Erythroblast (primary cell): ENCODE data around the gene SYNE3.

Experiments used
- DNase-seq, 2 experiments: peaks; one replicate each; lab custom pipeline; 2025; lab: John Stamatoyannopoulos, UW
- GATA1 ChIP-seq: IDR thresholded peaks from 2 replicates; pipeline ENCODE4 v1.6.1; 2011; ENCODE audit warnings: low read depth, mild to moderate bottlenecking, control low read depth, low read length, moderate library complexity
- POLR2A ChIP-seq: IDR thresholded peaks from 2 replicates; pipeline ENCODE4 v1.6.1; 2011; ENCODE audit warnings: mild to moderate bottlenecking, low read length

SYNE3 gene

GRCh38 chr14:95534299-95535225 is 18.1 kb upstream of the SYNE3 start, which contains the start of gene GLRX5:
TSS of gene GLRX5 (plus strand) at chr14:95535050. CDS start at chr14:95535090, 40 bp downstream.
- DNase-seq, result peak; percentile 100
- TF ChIP-seq POLR2A (peak; percentile 95), GATA1 (no peak)

- no peak for TF ChIP-seq POLR2A
- TF ChIP-seq GATA1, result no peak
- peak; percentile 63 to 73 for DNase-seq
Observed at GRCh38 chr14:95533822-95534221, 17.4 kb upstream of the SYNE3 start.

GRCh38 chr14:95533391-95533821 is 17.0 kb upstream of the SYNE3 start:
- TF ChIP-seq GATA1 (no peak), POLR2A (peak; percentile 89)
- peak; percentile 90 to 92 for DNase-seq

- TF ChIP-seq GATA1 (no peak), POLR2A (peak; percentile 37)
- DNase-seq, result peak; percentile 76 to 77
Observed at GRCh38 chr14:95531969-95532368, 15.5 kb upstream of the SYNE3 start.

- TF ChIP-seq POLR2A (no peak), GATA1 (no peak)
- DNase-seq, result peak; percentile 59 to 76
Observed at GRCh38 chr14:95531473-95531872, 15.0 kb upstream of the SYNE3 start.

DNA sequence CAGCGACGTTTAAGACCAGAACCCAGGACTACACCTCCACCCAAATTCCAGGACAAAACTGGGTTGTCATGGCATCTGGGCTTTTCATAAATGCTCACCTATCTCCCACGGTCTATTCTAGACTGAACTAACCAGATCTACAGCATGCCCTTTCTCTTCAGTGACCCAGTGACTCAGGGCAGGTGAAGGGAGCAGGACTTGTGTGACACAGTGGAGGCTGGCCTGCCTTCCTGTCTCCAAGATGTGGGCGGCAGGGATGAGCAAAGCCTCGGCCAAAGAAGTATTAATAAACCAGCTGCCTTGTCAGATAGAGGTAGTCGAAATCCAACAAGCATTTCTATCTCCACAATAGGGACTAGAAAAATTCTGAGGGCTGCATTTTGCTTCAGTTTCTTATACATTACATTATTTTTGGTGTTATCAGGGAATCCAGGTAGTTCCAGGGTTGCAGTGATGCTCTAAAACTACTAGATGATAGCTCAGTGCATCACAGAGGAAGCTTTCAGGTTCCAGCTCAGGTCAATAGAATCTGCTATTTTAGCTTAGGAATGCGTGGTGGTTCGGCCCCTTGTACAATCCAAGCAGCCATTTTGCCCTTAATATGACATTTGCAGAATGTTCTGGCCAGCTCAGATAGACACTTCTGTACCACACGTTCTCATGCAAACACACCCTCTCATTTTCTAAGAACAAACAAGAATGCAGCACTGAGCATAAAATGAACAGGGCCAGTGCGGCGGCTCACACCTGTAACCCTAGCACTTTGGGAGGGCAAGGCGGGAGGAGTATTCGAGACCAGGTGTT is 14.2 kb upstream of the SYNE3 start:
- TF ChIP-seq POLR2A (no peak), GATA1 (no peak)
- DNase-seq, result peak in 1 of 2 experiments; percentile 59

DNA sequence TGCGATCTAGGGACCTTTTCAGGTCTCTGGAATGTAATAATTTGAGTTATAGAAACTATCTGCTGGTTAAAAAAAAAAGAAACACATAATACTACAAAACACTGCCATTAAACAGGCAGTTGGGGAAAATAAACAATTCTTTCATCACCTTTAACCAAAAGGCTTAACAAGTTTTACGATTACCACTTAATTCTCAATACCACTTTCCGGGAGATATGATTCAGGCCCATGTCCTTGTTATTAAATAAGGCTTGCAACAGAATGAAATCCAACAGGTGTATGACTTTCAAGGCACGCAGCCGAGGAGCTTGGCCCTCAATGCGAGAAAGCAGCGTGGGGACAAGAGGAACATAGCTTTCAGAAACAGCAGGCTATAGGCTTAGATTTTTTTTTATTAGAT is 12.8 kb upstream of the SYNE3 start:
- DNase-seq, result no peak
- no peak for TF ChIP-seq POLR2A
- TF ChIP-seq GATA1, result no peak

DNA sequence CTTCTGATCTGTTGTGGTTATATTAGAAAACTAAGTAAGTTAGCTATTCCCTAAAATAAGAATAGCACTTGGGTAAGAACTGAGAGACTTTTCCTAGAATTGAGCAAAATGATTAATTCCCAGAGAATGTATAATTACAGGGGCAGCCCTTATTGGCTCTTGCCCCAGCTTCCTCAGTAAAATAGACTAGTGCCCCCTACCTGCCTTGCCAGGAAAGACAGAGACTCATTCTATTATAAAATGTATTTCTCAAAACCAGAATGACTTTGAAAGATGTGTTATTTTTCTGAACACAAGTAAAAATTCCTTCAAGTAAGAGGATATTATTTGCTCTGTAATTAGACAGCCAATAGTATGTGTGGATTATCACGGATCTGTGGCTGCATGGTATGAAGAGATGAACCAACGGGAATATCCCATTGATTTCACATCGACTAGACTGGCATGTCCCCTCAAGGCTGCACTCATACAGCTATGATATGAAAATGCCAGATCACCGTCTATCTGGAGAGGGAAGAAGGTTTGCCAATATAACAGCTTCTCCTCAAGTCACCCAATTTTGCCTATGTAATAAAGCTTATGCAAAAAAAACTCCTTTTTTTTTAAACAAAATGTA is 11.0 kb upstream of the SYNE3 start:
- TF ChIP-seq POLR2A, result no peak
- TF ChIP-seq GATA1, result no peak
- DNase-seq, result peak; percentile 61 to 75

DNA sequence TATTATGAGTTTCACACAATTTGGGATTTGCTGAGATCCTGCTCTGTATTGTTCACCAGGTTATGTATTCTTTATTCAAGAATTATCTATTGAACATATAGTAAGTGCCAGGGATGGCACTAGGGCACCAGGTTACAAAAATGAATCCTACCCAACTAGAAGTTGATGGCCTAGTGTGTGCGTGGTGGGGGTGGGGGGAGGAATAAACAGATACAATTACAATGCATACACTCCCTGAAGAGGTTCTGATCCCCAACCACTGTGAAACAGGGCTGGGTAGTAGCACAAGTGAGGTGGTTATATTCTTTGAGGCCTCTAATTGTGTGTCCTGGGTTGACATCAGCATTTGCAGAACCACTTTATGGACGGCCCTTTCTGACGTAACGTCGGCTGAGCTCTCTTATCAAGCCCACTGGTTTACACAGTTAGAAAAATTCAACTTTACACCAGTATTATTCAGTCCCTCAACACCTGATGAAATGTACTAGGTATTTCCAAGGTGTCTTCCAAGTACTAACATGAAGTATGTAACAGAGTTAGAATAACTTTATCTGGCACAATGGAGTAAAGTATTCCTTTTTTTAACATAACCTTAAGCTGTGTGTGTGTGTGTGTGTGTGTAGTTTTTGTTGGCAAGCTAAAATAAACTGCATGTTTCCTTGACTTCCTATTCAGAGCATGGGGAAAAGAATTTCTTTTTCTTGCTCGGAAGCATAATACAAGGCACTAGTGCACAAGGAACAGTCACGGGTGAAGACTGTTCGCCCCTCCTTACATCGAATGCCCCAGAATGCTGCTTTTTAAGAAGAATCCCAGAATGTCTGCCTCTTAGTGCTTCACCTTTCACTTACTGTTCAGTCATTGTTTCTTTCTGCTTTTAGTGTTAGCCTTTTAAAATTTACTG is 10.3 kb upstream of the SYNE3 start:
- DNase-seq, result peak; percentile 75 to 81
- TF ChIP-seq POLR2A (peak; percentile 54), GATA1 (no peak)

GRCh38 chr14:95525999-95526398 is 9.5 kb upstream of the SYNE3 start:
- no peak for DNase-seq
- no peak for TF ChIP-seq POLR2A
- TF ChIP-seq GATA1, result no peak

GRCh38 chr14:95524706-95525512 is 8.5 kb upstream of the SYNE3 start:
- no peak for TF ChIP-seq POLR2A
- TF ChIP-seq GATA1, result no peak
- DNase-seq, result peak in 1 of 2 experiments; percentile 55
